HepG2 (cell line): ENCODE results near the gene CES1. TPM values are rescaled to one million over a fixed set of nuclear protein-coding genes. Genes with fewer than 3 reads are reported as not detected.

Experiments used
- ATAC-seq: fragments of 200-7000 bp; cut with Tn5 transposase; 3 replicates; pipeline ENCODE4 v1.9.1; 2020; ENCODE audit warnings: mild to moderate bottlenecking, moderate library complexity
- BruUV-seq: library from RNA; stranded (reverse); fragments of 400-500 nt; replicated peaks from 2 replicates; lab custom pipeline; 2021; lab: Mats Ljungman, UMichigan
- CTCF ChIA-PET: fragments of 300-600 bp; formaldehyde crosslinking; extraction: SDS; loops from one replicate; lab custom pipeline; 2021; ENCODE audit warnings: low total read pairs, inconsistent platforms, low intra/inter-chr PET ratio; lab: Yijun Ruan, JAX
- POLR2A ChIA-PET: fragments of 350-600 bp; sonication (Branson Sonifier 250); formaldehyde crosslinking; loops from one replicate; lab custom pipeline; 2020; ENCODE audit warnings: antibody characterized with exemption, inconsistent platforms; lab: Yijun Ruan, JAX
- DNase-seq: peaks from one replicate; pipeline ENCODE4 v3.0.0-alpha.2; 2015; ENCODE audit warnings: low spot score
- FAIRE-seq: peaks from 3 replicates; lab custom pipeline; 2011; peaks lifted over from hg19 to GRCh38; lab: Jason Lieb, UNC
- H2AFZ ChIP-seq: one replicate; pipeline ENCODE4 v1.6.1; 2011; ENCODE audit warnings: low read length, inconsistent platforms
- H3K27ac ChIP-seq: fragments of 300-600 bp; 3 replicates; pipeline ENCODE4 v1.8.0; 2011; ENCODE audit warnings: mixed run types, mild to moderate bottlenecking, mixed read lengths, low read length, inconsistent platforms; ENCODE audit not compliant: insufficient read depth; ENCODE audit errors: extremely low read length
- H3K27me3 ChIP-seq, 2 experiments: fragments of 200-600 bp in 1 of 2; 2 replicates in 1 of 2; 3 replicates in 1 of 2; pipeline versions ENCODE4 v1.6.0 to v1.8.0; 2011; ENCODE audit warnings: low read length in 2 of 2, mild to moderate bottlenecking in 2 of 2, moderate library complexity in 2 of 2, inconsistent platforms in 1 of 2; ENCODE audit not compliant: insufficient read depth in 2 of 2, control insufficient read depth in 1 of 2
- H3K36me3 ChIP-seq, 2 experiments: fragments of 200-600 bp in 1 of 2; replicated peaks in 1 of 2; 2 replicates in 1 of 2; 3 replicates in 1 of 2; pipeline versions ENCODE4 v1.5.1 to v1.8.0; 2011; ENCODE audit warnings: low read length in 2 of 2, inconsistent platforms in 1 of 2; ENCODE audit not compliant: insufficient read depth in 2 of 2, control insufficient read depth in 1 of 2
- H3K4me1 ChIP-seq: 2 replicates; pipeline ENCODE4 v1.5.1; 2012; ENCODE audit warnings: low read length, inconsistent platforms; ENCODE audit not compliant: insufficient read depth
- H3K4me2 ChIP-seq: 2 replicates; pipeline ENCODE4 v1.6.0; 2011; ENCODE audit warnings: low read depth, low read length, inconsistent platforms
- H3K4me3 ChIP-seq, 3 experiments: fragments of 200-600 bp in 1 of 3; sonication (generic), shearing (Covaris generic) in 1 of 3; replicated peaks in 1 of 3; 2 replicates each; pipeline ENCODE4 v1.5.1; 2011 to 2016; ENCODE audit warnings: low read length in 3 of 3, inconsistent platforms in 2 of 3, low read depth in 2 of 3, mild to moderate bottlenecking in 2 of 3, control low read depth in 1 of 3, mixed read lengths in 1 of 3; ENCODE audit not compliant: insufficient read depth in 1 of 3
- H3K79me2 ChIP-seq: one replicate; pipeline ENCODE4 v1.6.1; 2011; ENCODE audit warnings: low read length, inconsistent platforms; ENCODE audit not compliant: insufficient read depth
- H3K9ac ChIP-seq: 2 replicates; pipeline ENCODE4 v1.6.0; 2011; ENCODE audit warnings: mild to moderate bottlenecking, low read depth, low read length, inconsistent platforms; ENCODE audit not compliant: insufficient read depth
- H3K9me3 ChIP-seq: 2 replicates; pipeline ENCODE4 v1.5.1; 2012; ENCODE audit warnings: mild to moderate bottlenecking, low read length
- H4K20me1 ChIP-seq: 2 replicates; pipeline ENCODE4 v1.6.0; 2011; ENCODE audit warnings: inconsistent platforms, mild to moderate bottlenecking, low read length, moderate library complexity; ENCODE audit not compliant: insufficient read depth
- BHLHE40 ChIP-seq: IDR thresholded peaks from 2 replicates; pipeline ENCODE4 v1.6.1; 2011; ENCODE audit warnings: low read length, improper control_type of control experiment
- FUBP1 ChIP-seq: sonication (generic); formaldehyde crosslinking; IDR thresholded peaks from 2 replicates; pipeline ENCODE4 v1.5.1; 2020; ENCODE audit warnings: missing genetic modification reagents, mild to moderate bottlenecking, borderline replicate concordance
- IRF2 ChIP-seq: IDR thresholded peaks from 2 replicates; pipeline ENCODE4 v1.6.1; 2018; ENCODE audit warnings: missing genetic modification reagents, missing compliant biosample characterization
- KDM5B ChIP-seq: sonication (generic); formaldehyde crosslinking; IDR thresholded peaks from 2 replicates; pipeline ENCODE4 v1.4.0; 2020; ENCODE audit warnings: missing genetic modification reagents, mild to moderate bottlenecking, borderline replicate concordance
- NR1H2 ChIP-seq: sonication (generic); formaldehyde crosslinking; IDR thresholded peaks from 2 replicates; pipeline ENCODE4 v1.8.1; 2022; ENCODE audit warnings: low read depth, missing genetic modification reagents, borderline replicate concordance
- PAWR ChIP-seq: sonication (generic); formaldehyde crosslinking; IDR thresholded peaks from 2 replicates; pipeline ENCODE4 v1.4.0; 2020; ENCODE audit warnings: missing genetic modification reagents, mild to moderate bottlenecking, borderline replicate concordance
- RXRB ChIP-seq: IDR thresholded peaks from 2 replicates; pipeline ENCODE4 v1.6.1; 2016; ENCODE audit warnings: borderline replicate concordance, missing genetic modification reagents, missing compliant biosample characterization
- SRSF9 ChIP-seq: fragments of 200-400 bp; formaldehyde crosslinking; IDR thresholded peaks from 2 replicates; pipeline ENCODE4 v1.6.1; 2018; ENCODE audit warnings: borderline replicate concordance, mild to moderate bottlenecking, low read depth, low read length; ENCODE audit not compliant: insufficient read depth, poor library complexity, severe bottlenecking
- XRCC5 ChIP-seq: fragments of 200-400 bp; formaldehyde crosslinking; optimal IDR thresholded peaks from 2 replicates; pipeline ENCODE3; 2017; ENCODE audit warnings: mild to moderate bottlenecking, low read length
- ZNF18 ChIP-seq: sonication (generic); formaldehyde crosslinking; IDR thresholded peaks from 2 replicates; pipeline ENCODE4 v1.8.0; 2022; ENCODE audit warnings: mild to moderate bottlenecking, missing genetic modification reagents; ENCODE audit not compliant: insufficient replicate concordance
- ZNF251 ChIP-seq: sonication (generic); formaldehyde crosslinking; IDR thresholded peaks from 2 replicates; pipeline ENCODE4 v1.9.0; 2021; ENCODE audit warnings: mild to moderate bottlenecking, missing genetic modification reagents
- ZSCAN12 ChIP-seq: sonication (generic); formaldehyde crosslinking; IDR thresholded peaks from 2 replicates; pipeline ENCODE4 v1.9.0; 2021; ENCODE audit warnings: mild to moderate bottlenecking, missing genetic modification reagents
- WGBS: methylation state at CpG from one replicate; pipeline ENCODE4 v1.1.6; 2017; ENCODE audit warnings: low lambda C conversion rate; 5-methylcytosine and 5-hydroxymethylcytosine counted together
- in situ Hi-C: cut with HindIII; loops from 2 replicates; pipeline ENCODE4 v1.10.0; 2017; ENCODE audit warnings: low pct_unique_long_range_greater_than_20kb; ENCODE audit not compliant: extremely low pct_ligation_motif_present
- intact Hi-C: fragments of 100-400 bp; cut with micrococcal nuclease; formaldehyde crosslinking; loops from one replicate; pipeline ENCODE4 v1.10.0; 2022; ENCODE audit not compliant: unreplicated experiment
- polyA plus RNA-seq, 8 experiments: library from polyadenylated mRNA; depleted of rRNA in 3 of 8; stranded (reverse) in 7 of 8; unstranded in 1 of 8; fragments of >200 nt; fragmentation: Illumina TruSeq in 4 of 8; extraction: Trizol in 4 of 8; gene quantifications; 2 replicates each; pipeline versions ENCODE4 v1.2.1 to v1.2.3, GENCODE V29; 2011 to 2016; ENCODE audit warnings: low read depth in 4 of 8, missing spikeins in 1 of 8, mixed read lengths in 1 of 8; ENCODE audit not compliant: insufficient read depth in 1 of 8
- total RNA-seq, 5 experiments: library from RNA; depleted of rRNA; stranded (reverse); fragments of >200 nt; fragmentation: Illumina TruSeq; extraction: Trizol; gene quantifications; 2 replicates each; pipeline ENCODE4 v1.2.3, GENCODE V29; 2016; ENCODE audit warnings: low read depth in 1 of 5
- TF ChIP-seq, protein P1 (sequence below): sonication (generic); formaldehyde crosslinking; IDR thresholded peaks from 2 replicates; pipeline ENCODE4 v1.5.1; 2020; ENCODE audit warnings: missing genetic modification reagents, mild to moderate bottlenecking, borderline replicate concordance

CES1 gene
- total and polyA plus RNA-seq, 2 of the 13 experiments (the other 11 are each of a cell fraction or from before 2014, with no cell fraction given) = 136 to 198 TPM

DNA sequence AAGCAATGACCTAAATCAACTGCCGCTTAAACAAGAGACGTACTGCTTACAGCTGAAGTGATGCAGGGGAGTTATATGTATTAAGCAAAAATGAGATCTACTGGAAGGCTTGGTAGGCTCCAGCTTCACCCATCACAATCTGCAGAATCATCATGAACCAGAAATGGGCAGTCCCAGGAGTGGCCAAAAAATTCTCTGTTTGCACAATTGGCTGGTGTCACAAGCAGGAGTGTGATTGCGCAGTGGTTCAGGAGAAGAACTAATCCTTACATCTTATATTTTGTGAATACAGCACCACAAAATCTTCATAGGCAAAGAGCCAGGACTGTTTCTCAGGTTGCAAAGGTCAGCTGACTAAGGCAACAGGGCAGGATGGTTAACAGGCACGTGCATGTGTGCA lies 75.9 kb downstream of the CES1 start:
- Histone ChIP-seq H3K4me3 (no peak overlapping the region), H3K27ac (no peak overlapping the region), H3K36me3 (no peaks in the 10 kb centered on the region), H3K27me3 (no peaks in the 10 kb centered on the region; a peak in 1 of 5 replicates), H3K9me3 (no peaks in the 10 kb centered on the region), H3K9ac (no peak overlapping the region), H3K4me2 (no peak overlapping the region), H4K20me1 (no peaks in the 10 kb centered on the region), H3K4me1 (peaks cover 64% of the 10 kb centered on the region), H3K79me2 (no peaks in the 10 kb centered on the region), H2AFZ (no peak overlapping the region)
- in situ Hi-C loops (no loop called here), intact Hi-C loops (no loop called here)
- WGBS = 70% methylated on average over 4 of the region's 4 CpGs
- BruUV-seq = no TSS peak
- ATAC-seq (no peak), FAIRE-seq (no peak), DNase-seq (no peak)
- ChIA-PET CTCF (no interaction called here), POLR2A (no interaction called here)
- TF ChIP-seq RXRB (CRISPR knock-in tag) = no peak
- no peak for TF ChIP-seq PAWR
- TF ChIP-seq ZNF251 = no peak
- TF ChIP-seq BHLHE40 = peak; percentile 64
- no peak for TF ChIP-seq NR1H2 (CRISPR knock-in tag)
- TF ChIP-seq SRSF9 = no peak

- no peak overlapping the region for H3K27ac ChIP-seq
- POLR2A ChIA-PET = no interaction called here
- no peak overlapping the region for H3K9ac ChIP-seq
- no peak for DNase-seq
- H3K9me3 ChIP-seq = no peaks in the 10 kb centered on the region
- intact Hi-C loops = no loop called here
- no peak overlapping the region for H2AFZ ChIP-seq
- no TSS peak for BruUV-seq
- no peaks in the 10 kb centered on the region for H3K27me3 ChIP-seq
- no peak for ATAC-seq
- H3K4me3 ChIP-seq = no peak overlapping the region
- H3K36me3 ChIP-seq = no peaks in the 10 kb centered on the region
- no peaks in the 10 kb centered on the region for H3K79me2 ChIP-seq
- CTCF ChIA-PET = no interaction called here
- H4K20me1 ChIP-seq = no peaks in the 10 kb centered on the region
- in situ Hi-C loops = no loop called here
- no peak for FAIRE-seq
- peaks cover 42% of the 10 kb centered on the region for H3K4me1 ChIP-seq
- no peak overlapping the region for H3K4me2 ChIP-seq
- TF ChIP-seq IRF2 (no peak), KDM5B (CRISPR knock-in tag) (no peak), ZSCAN12 (CRISPR knock-in tag) (no peak), ZNF18 (CRISPR knock-in tag) (no peak), XRCC5 (no peak), FUBP1 (CRISPR knock-in tag) (no peak)
- TF ChIP-seq, protein P1, sequence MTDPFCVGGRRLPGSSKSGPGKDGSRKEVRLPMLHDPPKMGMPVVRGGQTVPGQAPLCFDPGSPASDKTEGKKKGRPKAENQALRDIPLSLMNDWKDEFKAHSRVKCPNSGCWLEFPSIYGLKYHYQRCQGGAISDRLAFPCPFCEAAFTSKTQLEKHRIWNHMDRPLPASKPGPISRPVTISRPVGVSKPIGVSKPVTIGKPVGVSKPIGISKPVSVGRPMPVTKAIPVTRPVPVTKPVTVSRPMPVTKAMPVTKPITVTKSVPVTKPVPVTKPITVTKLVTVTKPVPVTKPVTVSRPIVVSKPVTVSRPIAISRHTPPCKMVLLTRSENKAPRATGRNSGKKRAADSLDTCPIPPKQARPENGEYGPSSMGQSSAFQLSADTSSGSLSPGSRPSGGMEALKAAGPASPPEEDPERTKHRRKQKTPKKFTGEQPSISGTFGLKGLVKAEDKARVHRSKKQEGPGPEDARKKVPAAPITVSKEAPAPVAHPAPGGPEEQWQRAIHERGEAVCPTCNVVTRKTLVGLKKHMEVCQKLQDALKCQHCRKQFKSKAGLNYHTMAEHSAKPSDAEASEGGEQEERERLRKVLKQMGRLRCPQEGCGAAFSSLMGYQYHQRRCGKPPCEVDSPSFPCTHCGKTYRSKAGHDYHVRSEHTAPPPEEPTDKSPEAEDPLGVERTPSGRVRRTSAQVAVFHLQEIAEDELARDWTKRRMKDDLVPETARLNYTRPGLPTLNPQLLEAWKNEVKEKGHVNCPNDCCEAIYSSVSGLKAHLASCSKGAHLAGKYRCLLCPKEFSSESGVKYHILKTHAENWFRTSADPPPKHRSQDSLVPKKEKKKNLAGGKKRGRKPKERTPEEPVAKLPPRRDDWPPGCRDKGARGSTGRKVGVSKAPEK = no peak
Measured at GRCh38 chr16:55754056-55754455, 78.8 kb downstream of the CES1 start.
